HEK293T (cell line): ENCODE results near the gene DNAH12.

Experiments
- BHLHE40 ChIP-seq: fragments of 450-650 bp; IDR thresholded peaks from 2 replicates; pipeline ENCODE4 v1.6.1; 2016; ENCODE audit warnings: mild to moderate bottlenecking, moderate library complexity, borderline replicate concordance
- CTBP1 ChIP-seq: fragments of 450-650 bp; IDR thresholded peaks from 2 replicates; pipeline ENCODE4 v1.6.1; 2016; ENCODE audit warnings: borderline replicate concordance
- FOXA1 ChIP-seq: fragments of 450-650 bp; IDR thresholded peaks from 2 replicates; pipeline ENCODE4 v1.6.1; 2016; ENCODE audit warnings: mild to moderate bottlenecking
- FOXK2 ChIP-seq: fragments of 450-650 bp; IDR thresholded peaks from 2 replicates; pipeline ENCODE4 v1.6.1; 2016; ENCODE audit warnings: mild to moderate bottlenecking
- FOXM1 ChIP-seq: fragments of 450-650 bp; IDR thresholded peaks from 2 replicates; pipeline ENCODE4 v1.6.1; 2017; ENCODE audit warnings: mild to moderate bottlenecking, borderline replicate concordance
- HDGF ChIP-seq: fragments of 450-650 bp; IDR thresholded peaks from 2 replicates; pipeline ENCODE4 v1.6.1; 2017; ENCODE audit warnings: antibody characterized with exemption, borderline replicate concordance
- LEF1 ChIP-seq: fragments of 450-650 bp; IDR thresholded peaks from 2 replicates; pipeline ENCODE4 v1.6.1; 2017; ENCODE audit warnings: mild to moderate bottlenecking, borderline replicate concordance
- NFRKB ChIP-seq: fragments of 450-650 bp; IDR thresholded peaks from 2 replicates; pipeline ENCODE4 v1.6.1; 2016; ENCODE audit warnings: mild to moderate bottlenecking, moderate library complexity
- SP1 ChIP-seq: fragments of 450-650 bp; IDR thresholded peaks from 2 replicates; pipeline ENCODE4 v1.6.1; 2017
- SUZ12 ChIP-seq: fragments of 450-650 bp; IDR thresholded peaks from 2 replicates; pipeline ENCODE4 v1.6.1; 2016; ENCODE audit warnings: mild to moderate bottlenecking
- ZNF384 ChIP-seq: fragments of 450-650 bp; IDR thresholded peaks from 2 replicates; pipeline ENCODE4 v1.6.1; 2016

GRCh38 chr3:57500506-57500905 is 43.6 kb downstream of the DNAH12 start:
- TF ChIP-seq SP1 (no peak), FOXK2 (no peak), LEF1 (no peak), BHLHE40 (no peak), HDGF (no peak), FOXA1 (no peak), NFRKB (no peak), ZNF384 (no peak), CTBP1 (no peak), SUZ12 (no peak), FOXM1 (no peak)
